Melanocyte of skin (primary cell): ENCODE results near the gene CRLF3. TPM values are rescaled to one million over a fixed set of nuclear protein-coding genes. Genes with fewer than 3 reads are reported as not detected.

Experiments
- small RNA-seq, 2 donors: library from RNA; depleted of rRNA; stranded (forward); fragments of <200 nt; gene quantifications; one replicate each; pipeline ENCODE3, GENCODE V24; 2012
- total RNA-seq, 2 donors: library from RNA; depleted of rRNA; stranded (reverse); fragments of >200 nt; gene quantifications; 2 replicates each; pipeline ENCODE4 v1.2.3, GENCODE V29; 2012

The CRLF3 gene
- 1 to 10 TPM; 6.9 to 9.3 TPM for total RNA-seq

GRCh38 chr17:30824356-30825145 lies at the start of gene CRLF3:
Gene CRLF3, minus strand, starts transcription at chr17:30824692. Its CDS starts 41 bp downstream, at chr17:30824651.

GRCh38 chr17:30831663-30832437 lies 7.4 kb upstream of the CRLF3 start, which contains the start of gene ATAD5:
Gene ATAD5, plus strand, starts transcription at chr17:30831966. Its CDS starts 382 bp downstream, at chr17:30832348.

Small RNA genes lying within 50 kb of the gene (small RNA-seq; reads per million reads assigned to genes)
- 0 reads per million in 2 donors for gene RNU6-298P

Other genes with a start within 250 kb of the CRLF3 start
- gene ATAD5, start 7.3 kb upstream of the CRLF3 start, total RNA-seq = 1 to 10 TPM; 3.1 to 6.0 TPM
- 10 to 100 TPM; 10.3 to 11.3 TPM for gene TEFM, start 81.5 kb upstream of the CRLF3 start, total RNA-seq
- 1 to 10 TPM in 1 of 2 donors, under 1 TPM in 1; under 0.01 to 1.7 TPM for gene ADAP2, start 97.3 kb upstream of the CRLF3 start, total RNA-seq
- 1 to 10 TPM; 6.7 to 8.9 TPM for gene RNF135, start 146.3 kb upstream of the CRLF3 start, total RNA-seq